ENCODE data around the gene SMARCD2.

SMARCD2 gene

DNA sequence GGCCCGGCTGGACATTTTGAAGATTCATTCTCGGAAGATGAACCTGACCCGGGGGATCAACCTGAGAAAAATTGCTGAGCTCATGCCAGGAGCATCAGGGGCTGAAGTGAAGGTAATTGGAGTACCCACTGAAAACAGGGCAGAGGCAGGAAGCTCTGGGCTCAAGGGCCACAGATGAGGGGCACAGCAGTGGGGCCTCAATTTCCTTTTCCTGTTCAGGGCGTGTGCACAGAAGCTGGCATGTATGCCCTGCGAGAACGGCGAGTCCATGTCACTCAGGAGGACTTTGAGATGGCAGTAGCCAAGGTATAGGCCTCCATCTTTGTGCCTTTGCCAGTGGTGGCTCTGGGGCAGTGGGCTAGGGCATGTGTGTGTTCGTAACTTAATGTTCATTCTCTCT lies 11.0 kb downstream of the SMARCD2 start:
- DNase-seq = no peak

DNA sequence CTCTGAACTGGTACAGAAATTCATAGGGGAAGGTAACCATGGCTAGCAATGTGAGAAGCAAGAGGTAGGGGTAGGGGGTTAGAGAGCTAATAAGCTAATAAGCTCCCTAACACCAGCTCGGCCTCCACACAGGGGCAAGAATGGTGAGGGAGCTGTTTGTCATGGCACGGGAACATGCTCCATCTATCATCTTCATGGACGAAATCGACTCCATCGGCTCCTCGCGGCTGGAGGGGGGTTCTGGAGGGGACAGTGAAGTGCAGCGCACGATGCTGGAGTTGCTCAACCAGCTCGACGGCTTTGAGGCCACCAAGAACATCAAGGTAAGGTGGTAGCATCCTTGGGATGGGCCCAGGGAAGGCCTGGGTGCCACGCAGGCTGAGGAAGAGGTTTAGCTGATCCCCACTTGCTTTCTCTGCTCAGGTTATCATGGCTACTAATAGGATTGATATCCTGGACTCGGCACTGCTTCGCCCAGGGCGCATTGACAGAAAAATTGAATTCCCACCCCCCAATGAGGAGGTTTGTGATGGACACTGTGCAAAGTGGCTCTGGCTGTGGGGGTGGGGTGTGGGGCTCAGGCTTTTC lies 11.5 kb downstream of the SMARCD2 start:
- no peak for DNase-seq

DNA sequence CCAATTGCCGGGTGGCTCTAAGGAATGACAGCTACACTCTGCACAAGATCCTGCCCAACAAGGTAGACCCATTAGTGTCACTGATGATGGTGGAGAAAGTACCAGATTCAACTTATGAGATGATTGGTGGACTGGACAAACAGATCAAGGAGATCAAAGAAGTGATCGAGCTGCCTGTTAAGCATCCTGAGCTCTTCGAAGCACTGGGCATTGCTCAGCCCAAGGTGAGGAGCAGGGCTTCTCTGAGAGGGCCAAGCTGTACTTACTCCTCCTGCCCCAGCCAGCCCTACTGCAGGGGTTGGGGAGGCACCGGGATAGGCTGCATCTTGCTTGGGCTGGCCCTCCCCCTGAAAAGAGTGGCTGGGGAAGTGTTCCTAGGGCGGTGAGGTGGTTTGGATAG lies 12.2 kb downstream of the SMARCD2 start:
- no peak for DNase-seq

DNA sequence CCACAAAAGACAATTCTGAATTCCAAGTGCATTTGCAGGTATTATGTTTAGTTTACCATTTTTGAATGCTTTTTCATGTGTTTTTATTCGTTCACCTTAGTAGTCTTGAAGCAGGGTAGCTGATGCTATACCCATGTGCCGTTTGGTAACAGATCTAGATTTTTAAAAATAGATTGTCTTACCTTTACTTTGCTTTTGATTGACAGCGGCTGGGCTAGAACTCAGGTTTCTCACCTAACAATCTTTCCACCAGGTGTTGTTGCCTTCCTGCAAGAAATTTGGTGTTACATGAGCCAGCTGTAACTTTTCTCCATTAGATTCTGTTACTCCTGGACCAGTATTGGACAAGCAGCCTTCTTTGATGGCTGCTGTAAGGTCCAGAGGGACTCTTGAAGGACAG lies 13.5 kb downstream of the SMARCD2 start:
- no peak for DNase-seq

DNA sequence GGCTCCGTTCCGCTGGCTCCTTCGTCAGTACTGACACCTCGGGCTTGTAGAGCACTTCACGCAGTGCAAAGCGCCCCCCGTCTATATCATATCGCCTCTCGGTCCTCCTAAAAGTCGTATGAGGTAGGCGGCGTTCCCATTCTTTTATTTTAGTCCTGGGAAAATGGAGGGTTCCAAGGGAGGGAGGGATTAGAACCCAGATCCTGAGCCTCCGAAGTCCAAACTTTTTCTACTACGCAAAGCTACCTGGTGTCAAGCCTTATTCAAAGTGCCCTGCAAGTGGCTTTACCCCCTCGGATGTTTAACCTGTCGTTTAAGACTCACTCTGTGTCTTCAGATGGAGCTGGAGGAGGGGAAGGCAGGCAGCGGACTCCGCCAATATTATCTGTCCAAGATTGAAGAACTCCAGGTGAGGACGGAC lies 14.7 kb downstream of the SMARCD2 start:
- no peak for DNase-seq

DNA sequence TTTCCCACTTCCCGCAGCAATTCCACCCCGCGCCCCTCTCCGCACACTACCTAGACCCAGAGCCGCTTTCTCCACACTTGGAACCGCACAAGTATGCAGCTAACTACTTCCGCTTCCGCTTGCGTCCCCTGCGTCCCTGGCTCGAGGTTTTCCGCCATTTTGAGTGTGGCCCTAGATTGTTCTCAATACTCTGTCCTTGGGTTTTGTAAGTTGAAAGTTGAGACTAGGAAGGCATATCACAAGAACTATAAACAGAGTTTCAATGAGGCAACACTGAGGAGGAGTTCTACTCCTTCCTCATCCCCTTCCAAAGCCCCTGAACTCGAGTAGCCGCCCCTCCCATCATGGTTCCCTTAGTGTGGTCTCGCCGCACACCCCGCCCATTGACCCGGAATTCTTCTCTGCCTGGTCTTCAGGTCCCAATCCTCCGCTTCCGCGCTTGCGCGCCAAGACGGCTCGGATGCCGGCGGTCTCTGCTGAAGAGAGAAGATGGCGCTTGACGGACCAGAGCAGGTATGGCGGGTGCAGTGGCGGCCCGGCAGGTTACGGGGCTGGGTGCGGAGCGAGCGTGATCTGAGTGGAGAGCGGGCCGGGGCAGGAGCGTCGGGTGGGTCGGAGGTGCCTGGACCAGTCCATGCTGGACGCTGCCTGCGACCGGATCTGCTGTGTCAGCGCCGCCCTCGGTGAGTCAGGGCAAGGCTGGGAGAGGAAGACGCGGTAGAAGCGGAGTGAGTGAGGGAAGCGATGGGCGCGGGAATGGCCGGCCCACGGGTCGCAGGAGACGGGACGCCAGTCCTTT lies 15.3 kb downstream of the SMARCD2 start, which contains the start of the genes FTSJ3 and PSMC5:
FTSJ3 (minus strand) TSS at position 662 of the 799 bp plus-strand sequence. CDS start 761 bp downstream, outside the sequence.
PSMC5 (plus strand) TSS at position 430 of the 799 bp plus-strand sequence; CDS start at position 490, 60 bp downstream.
- DNase-seq = peak; percentile 78

DNA sequence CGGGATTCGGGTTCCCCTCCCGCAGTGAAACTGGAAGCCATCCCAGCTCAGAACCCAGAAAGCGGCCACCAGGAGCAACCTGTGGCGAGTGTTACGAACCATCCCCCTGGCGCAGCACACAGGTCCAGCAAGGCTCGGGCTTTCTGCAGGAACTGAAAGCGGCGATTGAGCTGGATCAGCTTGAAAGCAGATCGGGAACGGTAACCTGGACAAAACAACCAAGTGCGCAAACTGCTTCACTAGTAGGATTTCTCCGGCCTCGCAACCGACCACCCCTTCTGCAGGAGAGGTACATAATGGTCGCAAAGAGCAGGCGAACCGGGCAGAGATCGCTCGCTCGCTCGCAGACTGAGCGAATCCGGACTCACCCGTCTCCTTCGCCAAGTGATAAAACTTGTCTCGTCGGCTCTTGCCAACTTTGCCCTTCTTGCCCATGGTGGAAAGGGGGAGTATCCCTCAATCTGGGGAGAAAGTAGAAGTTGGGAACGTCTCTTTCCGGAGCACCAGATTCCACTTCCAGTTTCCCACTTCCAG lies 15.9 kb downstream of the SMARCD2 start:
- DNase-seq = no peak

DNA sequence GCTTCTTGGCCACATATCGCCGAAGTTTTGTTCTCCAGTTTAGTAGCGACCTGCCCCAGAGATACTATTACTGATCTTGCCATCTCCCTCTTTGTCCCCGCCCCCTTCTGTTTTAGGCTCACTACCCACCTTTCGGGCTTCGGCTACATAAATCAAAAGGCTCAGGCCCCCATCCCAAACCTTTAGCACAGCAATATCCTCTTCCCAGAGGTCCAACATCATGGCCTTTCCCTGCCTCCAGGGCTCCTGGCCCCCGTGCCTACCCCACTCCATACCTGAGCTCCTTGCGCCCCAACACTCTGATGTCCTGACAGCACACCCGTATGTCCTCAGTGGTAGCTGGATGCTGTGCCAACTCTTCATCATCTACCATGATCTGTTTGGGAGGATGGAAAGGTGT lies 18.1 kb downstream of the SMARCD2 start:
- no peak for DNase-seq

DNA sequence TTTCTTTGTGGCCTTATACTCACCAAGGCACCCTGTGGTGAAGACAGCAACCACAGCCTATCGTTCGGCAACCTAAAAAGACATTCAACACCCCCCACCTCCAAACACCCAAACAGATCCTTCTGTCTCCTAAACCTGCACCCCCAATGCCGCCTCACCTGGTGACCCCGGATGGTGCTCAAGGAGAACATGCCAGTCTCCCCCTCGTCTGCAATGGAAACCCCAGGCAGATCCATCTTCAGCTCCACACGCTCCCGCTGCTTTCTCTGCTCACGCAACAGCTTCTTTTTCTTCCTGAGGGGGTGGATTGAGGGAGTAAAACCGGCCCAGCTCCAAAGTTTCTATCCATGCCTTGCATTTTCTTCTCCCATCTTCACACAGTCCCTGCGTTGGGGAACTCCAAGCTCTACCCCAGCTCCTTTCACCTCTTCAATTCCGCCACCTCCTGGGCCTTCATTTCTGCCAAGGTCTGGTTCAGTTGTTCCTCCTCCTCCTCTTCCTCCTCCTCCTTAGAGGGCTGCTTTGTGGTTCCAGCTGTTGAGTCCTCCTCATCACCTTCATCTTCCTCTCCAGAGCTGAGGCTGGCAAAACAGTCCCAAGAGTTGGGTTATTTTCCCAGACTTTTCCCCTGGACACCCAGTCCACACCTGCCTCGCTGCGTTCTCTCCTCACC lies 18.7 kb downstream of the SMARCD2 start:
- DNase-seq = no peak

DNA sequence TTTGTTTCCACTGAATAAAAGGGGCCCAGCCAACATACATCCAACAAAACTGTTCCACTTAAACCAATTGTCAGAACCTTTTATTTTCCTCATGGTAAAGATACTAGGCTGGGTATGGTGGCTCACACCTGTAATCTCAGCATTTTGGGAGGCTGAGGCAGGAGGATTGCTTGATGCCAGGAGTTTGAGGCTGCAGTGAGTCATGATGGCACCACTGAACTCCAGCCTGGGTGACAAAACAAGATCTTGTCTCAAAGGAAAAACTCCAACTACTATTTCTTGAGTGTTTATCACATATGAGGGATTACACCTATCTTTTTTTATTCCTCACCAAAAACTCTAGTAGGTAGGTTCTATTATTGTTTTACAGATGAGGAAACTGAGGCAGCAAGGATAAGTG lies 19.9 kb downstream of the SMARCD2 start:
- no peak for DNase-seq

DNA sequence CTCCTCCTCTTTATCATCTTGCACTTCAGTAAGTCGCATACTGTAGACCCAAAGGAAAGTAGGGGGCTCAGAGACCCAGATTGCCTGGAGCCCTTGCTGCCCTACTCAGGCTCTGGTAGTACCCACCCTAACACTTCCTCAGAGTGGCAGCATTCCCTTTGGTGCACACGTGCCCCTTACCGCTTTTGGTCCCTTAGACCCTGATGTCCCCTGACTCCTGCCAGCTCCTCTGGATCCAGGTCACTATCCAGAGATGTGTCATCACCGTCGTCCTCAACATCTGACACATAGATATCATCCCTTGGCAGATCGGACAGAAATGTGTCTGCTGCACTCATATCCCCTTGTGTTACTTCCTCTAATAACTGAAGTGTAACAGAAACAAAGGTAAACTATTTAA lies 20.7 kb downstream of the SMARCD2 start:
- no peak for DNase-seq

DNA sequence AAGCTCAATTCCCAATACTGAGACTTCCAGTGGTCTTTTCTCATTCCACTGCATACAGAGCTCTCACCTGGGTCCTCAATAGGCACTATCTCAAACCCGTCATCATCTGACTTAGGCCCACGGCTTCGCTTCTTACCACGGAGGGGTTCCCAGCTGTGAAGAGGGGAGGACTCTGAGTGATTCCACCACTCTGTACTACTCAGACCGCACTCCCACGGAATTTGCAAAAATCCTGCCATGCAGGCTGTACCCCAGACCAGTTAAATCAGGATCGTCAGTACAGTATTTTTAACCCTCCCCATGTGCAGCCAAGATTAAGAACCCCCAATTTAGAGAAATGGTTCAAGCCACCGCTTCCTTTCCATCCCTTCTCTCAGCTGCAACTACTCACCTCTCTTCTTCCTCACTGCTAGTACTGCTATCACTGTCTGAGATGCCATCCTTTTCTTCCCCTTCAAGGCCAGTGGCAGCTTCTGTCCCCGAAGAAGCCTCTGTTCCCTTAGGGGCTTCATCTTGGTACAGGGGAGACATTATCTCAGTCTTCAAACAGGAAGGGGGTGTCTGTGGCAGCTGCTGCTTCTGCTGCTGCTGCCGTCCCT lies 21.4 kb downstream of the SMARCD2 start:
- no peak for DNase-seq

DNA sequence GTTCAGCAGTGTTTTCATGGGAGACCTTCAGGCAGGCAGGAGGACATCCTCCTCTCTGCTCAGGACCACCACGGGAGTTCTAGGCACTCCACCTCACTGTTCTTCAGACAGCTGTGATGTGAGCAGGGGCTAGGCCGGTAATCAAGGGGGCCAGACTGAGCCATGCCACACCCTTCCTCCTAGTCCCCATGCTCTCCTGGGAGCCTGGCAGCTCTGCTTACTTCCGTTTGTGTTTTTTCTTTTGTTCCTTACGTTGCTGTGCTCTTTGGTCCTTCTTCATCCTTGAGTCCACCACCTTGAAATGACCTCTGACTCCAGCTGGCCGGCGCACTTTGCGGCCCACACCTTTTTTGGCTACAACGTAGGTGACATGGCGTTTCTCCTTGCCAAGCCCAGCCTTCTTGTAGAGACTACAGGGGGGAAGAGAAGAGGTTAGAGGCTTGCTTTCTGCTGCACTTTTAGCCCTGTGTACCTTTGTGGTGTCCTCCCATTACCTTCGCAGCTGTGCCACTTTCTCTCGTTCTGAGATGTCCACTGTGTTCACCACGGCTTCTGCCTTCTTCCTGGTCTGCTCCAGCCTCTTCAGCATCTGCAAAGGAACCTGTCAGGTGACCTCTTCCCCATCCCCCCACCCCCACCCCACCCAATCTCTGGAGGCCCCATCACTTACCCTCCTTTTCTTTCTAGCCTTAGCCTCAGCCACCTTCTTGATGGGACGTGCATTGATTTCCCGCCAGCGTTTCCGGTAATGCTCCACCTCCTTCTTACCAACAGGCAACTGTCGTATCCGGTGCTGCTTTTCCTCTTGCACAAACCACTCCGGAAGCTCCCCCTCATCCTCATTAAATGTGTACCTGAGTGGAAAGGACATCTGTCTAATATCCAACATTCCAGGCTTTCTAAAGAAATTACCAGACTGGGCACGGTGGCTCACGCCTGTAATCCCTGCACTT lies 22.6 kb downstream of the SMARCD2 start:
- DNase-seq = no peak

DNA sequence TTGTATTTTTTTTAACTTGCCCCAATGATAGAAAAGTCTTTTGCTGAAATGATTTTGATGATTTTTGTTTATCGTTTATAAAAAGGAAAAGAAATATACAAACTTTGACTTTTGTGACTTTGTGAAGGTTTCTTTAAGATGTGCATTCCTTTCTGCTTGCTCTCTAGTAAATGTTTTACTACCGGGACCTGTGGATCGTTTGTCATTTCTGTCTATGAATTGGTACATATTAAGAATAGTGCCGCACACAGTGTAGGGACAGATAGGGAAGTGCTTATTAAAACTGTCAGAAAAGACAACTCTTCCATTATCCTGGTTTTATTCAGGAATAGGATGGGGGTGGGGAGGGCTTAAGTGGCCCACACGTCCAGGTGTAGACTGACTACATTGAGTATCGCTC lies 23.4 kb downstream of the SMARCD2 start:
- DNase-seq = no peak

DNA sequence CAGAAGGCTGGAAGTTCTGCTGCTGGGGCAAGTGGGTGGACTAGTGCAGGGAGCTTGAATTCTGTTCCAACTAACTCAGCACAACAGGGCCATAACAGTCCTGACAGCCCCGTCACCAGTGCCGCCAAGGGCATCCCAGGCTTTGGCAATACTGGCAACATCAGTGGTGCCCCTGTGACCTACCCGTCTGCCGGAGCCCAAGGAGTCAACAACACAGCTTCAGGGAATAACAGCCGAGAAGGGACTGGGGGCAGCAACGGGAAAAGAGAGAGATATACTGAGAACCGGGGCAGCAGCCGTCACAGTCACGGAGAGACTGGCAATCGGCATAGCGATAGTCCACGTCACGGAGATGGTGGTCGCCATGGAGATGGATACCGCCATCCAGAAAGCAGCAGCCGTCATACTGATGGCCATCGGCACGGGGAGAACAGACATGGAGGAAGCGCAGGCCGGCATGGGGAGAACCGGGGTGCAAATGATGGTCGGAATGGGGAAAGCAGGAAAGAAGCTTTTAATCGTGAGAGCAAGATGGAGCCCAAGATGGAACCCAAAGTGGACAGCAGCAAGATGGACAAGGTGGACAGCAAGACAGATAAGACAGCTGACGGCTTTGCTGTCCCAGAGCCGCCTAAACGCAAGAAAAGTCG lies 24.6 kb downstream of the SMARCD2 start:
- no peak for DNase-seq

DNA sequence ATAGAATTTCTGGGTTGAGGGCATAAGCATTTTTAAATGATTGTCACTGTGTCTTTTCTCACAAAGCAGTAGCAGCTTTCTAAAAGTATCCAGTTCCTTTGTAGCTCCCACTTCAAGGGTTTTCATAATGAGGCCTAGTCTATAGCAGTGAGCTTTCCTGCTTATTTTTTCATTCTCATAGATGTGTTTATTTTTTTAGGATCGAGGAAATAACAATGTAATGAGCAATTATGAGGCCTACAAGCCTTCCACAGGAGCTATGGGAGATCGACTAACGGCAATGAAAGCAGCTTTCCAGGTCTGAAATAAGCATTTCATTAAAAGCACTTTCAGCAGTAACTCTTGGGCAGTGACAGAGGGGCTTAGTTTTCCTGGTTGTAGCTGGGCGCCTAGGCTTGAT lies 25.8 kb downstream of the SMARCD2 start:
- DNase-seq = no peak

DNA sequence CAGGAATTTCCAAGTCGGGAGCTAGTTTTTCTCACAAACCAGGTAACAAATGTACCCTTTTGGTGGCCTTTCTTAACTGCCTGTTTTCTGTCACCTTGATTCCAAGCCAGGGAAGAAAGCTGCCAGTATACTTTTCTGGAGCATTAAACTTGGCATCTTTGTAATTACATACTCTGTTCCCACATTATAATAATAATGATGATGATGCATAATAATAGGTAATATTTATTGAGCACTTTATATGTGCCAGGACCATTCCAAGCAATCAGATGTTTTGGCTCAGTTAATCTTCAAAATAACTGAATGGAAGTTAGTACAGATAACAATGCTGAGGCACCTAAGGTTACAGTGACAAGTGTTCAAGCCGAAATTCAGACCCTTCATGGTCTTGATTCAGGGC lies 26.4 kb downstream of the SMARCD2 start:
- no peak for DNase-seq

DNA sequence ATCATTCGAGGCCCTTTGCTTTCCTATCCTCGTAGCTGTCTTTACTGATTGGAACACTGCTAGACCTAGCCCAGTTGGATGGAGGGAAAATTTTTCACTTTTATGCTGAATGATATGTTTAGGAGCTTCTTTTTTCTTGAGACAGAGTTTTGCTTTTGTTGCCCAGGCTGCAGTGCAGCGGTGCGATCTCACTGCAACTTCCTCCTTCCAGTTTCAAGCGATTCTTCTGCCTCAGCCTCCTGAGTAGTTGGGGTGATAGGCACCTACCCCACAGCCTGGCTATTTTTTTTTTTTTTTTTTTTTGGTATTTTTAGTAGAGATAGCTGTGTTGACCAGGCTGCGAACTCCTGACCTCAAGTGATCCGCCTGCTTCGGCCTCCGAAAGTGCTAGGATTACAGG lies 32.5 kb downstream of the SMARCD2 start:
- no peak for DNase-seq

DNA sequence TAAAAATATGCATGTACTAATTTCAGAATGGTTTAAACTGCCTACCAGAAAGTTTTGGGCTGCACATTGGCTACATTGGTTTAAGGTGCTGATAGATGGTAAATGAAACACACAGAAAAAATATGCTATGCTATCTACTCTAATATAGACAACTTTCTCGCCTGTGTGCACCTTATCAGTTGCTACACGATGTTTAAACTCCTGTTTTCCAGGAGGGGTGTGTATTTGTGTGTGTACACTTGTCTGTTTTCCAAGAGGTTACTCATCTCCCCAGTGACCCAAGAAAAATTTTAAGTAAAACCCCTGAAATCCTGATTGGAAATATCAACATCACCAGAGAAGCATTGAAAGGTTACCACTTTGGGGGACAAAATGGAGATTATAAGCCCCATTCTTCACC lies 36.9 kb downstream of the SMARCD2 start:
- DNase-seq = no peak

DNA sequence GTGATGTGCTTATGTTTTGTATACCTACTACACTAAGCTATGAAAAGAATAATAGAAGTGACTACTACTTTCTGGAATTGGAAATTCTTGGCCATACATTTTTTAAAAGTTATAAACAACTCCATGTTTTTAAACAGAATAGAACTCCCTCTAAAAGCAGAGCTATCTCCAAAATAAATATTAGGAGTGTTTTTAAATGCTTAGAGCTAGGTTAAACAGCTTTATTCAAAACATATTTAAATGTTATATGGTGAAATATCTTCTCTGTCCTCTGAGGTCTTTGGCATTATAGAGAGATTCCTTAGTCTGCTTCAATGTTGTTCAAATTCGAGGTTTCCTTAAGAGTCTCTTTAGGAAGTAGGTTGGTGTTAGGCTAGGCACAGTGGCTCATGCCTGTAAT lies 38.2 kb downstream of the SMARCD2 start:
- no peak for DNase-seq

DNA sequence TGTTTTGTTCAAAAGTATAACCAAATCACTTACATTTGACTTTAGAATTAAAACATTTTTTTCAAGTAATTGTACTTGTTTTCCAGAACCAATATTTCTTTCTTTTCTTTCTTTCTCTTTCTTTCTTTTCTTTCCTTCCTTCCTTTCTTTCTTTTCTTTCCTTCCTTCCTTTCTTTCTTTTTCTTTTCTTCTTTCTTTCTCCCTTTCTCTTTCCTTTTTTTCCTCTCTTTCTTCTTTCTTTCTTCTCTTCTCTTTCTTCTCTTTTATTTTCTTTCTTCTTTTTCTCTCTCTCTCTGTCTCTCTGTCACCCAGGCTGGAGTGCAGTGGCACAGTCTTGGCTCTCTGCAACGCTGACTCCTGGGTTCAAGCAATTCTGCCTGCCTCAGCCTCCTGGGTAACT lies 41.7 kb downstream of the SMARCD2 start:
- no peak for DNase-seq
